Caco-2 (cell line): ENCODE results near the gene FGF22. TPM values are rescaled to one million over a fixed set of nuclear protein-coding genes. Genes with fewer than 3 reads are reported as not detected.

Experiments
- BruUV-seq: library from RNA; stranded (reverse); fragments of 400-500 nt; replicated peaks from 2 replicates; lab custom pipeline; 2021; lab: Mats Ljungman, UMichigan
- CTCF ChIA-PET: fragments of 300-600 bp; sonication (Branson Sonifier 250); formaldehyde crosslinking; loops from one replicate; lab custom pipeline; 2022; ENCODE audit warnings: antibody characterized with exemption; lab: Charles Lee
- POLR2A ChIA-PET: fragments of 300-600 bp; sonication (Branson Sonifier 250); formaldehyde crosslinking; loops from one replicate; lab custom pipeline; 2022; ENCODE audit warnings: antibody characterized with exemption; lab: Charles Lee
- DNase-seq, 2 experiments: peaks; one replicate each; pipeline versions ENCODE4 v3.0.0 to v3.0.0-alpha.2; 2020 to 2022
- H3K27me3 ChIP-seq: replicated peaks from 2 replicates; pipeline ENCODE4 v1.6.0; 2011; ENCODE audit warnings: low read length; ENCODE audit not compliant: control insufficient read depth, insufficient read depth
- H3K36me3 ChIP-seq: 2 replicates; pipeline ENCODE4 v1.5.1; 2011; ENCODE audit warnings: low read length; ENCODE audit not compliant: control insufficient read depth, insufficient read depth
- H3K4me1 ChIP-seq: fragments of 250-450 bp; sonication (Bioruptor Pico); 2 replicates; pipeline ENCODE4 v1.5.1; 2020; ENCODE audit warnings: mild to moderate bottlenecking
- H3K4me3 ChIP-seq: 2 replicates; pipeline ENCODE4 v1.5.1; 2011; ENCODE audit warnings: low read depth, mild to moderate bottlenecking, control low read depth, low read length
- H3K9me3 ChIP-seq: fragments of 250-450 bp; sonication (Bioruptor Pico); 2 replicates; pipeline ENCODE4 v1.5.1; 2020; ENCODE audit warnings: mild to moderate bottlenecking, moderate library complexity
- H3K27ac Mint-ChIP-seq: one replicate; pipeline ENCODE4 v1.8.0; 2022; ENCODE audit warnings: mixed read lengths; ENCODE audit not compliant: unreplicated experiment
- H3K27me3 Mint-ChIP-seq: one replicate; pipeline ENCODE4 v1.8.0; 2022; ENCODE audit warnings: mixed read lengths; ENCODE audit not compliant: insufficient read depth, unreplicated experiment
- H3K36me3 Mint-ChIP-seq: one replicate; pipeline ENCODE4 v1.8.0; 2022; ENCODE audit warnings: mild to moderate bottlenecking, mixed read lengths; ENCODE audit not compliant: insufficient read depth, unreplicated experiment
- H3K4me1 Mint-ChIP-seq: one replicate; pipeline ENCODE4 v1.8.0; 2022; ENCODE audit warnings: low read depth, mixed read lengths; ENCODE audit not compliant: unreplicated experiment
- H3K4me3 Mint-ChIP-seq: one replicate; pipeline ENCODE4 v1.8.0; 2022; ENCODE audit warnings: mild to moderate bottlenecking, moderate library complexity, mixed read lengths; ENCODE audit not compliant: unreplicated experiment
- H3K9me3 Mint-ChIP-seq: one replicate; pipeline ENCODE4 v1.8.0; 2022; ENCODE audit warnings: mixed read lengths; ENCODE audit not compliant: unreplicated experiment
- CTCF ChIP-seq, 2 experiments: fragments of 200-600 bp in 1 of 2; IDR thresholded peaks; 1 replicate in 1 of 2; 2 replicates in 1 of 2; pipeline versions ENCODE4 v1.5.1 to v1.8.0; 2011 to 2022; ENCODE audit warnings: antibody characterized with exemption in 1 of 2, control low read depth in 1 of 2, inconsistent platforms in 1 of 2, low read depth in 1 of 2, low read length in 1 of 2, mild to moderate bottlenecking in 1 of 2, moderate library complexity in 1 of 2; ENCODE audit not compliant: insufficient read depth in 1 of 2, severe bottlenecking in 1 of 2, unreplicated experiment in 1 of 2
- intact Hi-C: fragments of 100-400 bp; cut with micrococcal nuclease; formaldehyde crosslinking; loops from one replicate; pipeline ENCODE4 v1.10.0; 2022; ENCODE audit not compliant: unreplicated experiment
- total RNA-seq: library from RNA; stranded (reverse); gene quantifications from 2 replicates; pipeline ENCODE4 v1.2.3, GENCODE V29; 2022

FGF22 gene
- total RNA-seq, 1 experiment from 2014 or later, result 0.68 TPM

- ChIA-PET CTCF (no interaction called here), POLR2A (no interaction called here)
- no peaks in the 10 kb centered on the region for H3K27me3 ChIP-seq
- no peak overlapping the region for H3K27ac Mint-ChIP-seq
- no peaks in the 10 kb centered on the region for H3K9me3 ChIP-seq
- no peaks in the 10 kb centered on the region for H3K4me1 Mint-ChIP-seq
- peaks cover 4% of the 10 kb centered on the region for H3K36me3 ChIP-seq
- intact Hi-C loops, result no loop called here
- no peak overlapping the region for H3K4me3 ChIP-seq
- no peak overlapping the region for H3K4me3 Mint-ChIP-seq
- H3K9me3 Mint-ChIP-seq, result no peaks in the 10 kb centered on the region
- H3K4me1 ChIP-seq, result peaks cover 14% of the 10 kb centered on the region
- BruUV-seq, result no TSS peak
- DNase-seq, result no peak
- H3K36me3 Mint-ChIP-seq, result peaks cover 70% of the 10 kb centered on the region
- H3K27me3 Mint-ChIP-seq, result no peaks in the 10 kb centered on the region
- no peak for TF ChIP-seq CTCF (IDR thresholded peaks at IDR 0.05; ENCODE audit: insufficient read depth in 1 of 2, low read depth in 1 of 2, low read length in 1 of 2, severe bottlenecking in 1 of 2, unreplicated experiment in 1 of 2)
Measured at GRCh38 chr19:656751-657559, 17.3 kb downstream of the FGF22 start.

DNA sequence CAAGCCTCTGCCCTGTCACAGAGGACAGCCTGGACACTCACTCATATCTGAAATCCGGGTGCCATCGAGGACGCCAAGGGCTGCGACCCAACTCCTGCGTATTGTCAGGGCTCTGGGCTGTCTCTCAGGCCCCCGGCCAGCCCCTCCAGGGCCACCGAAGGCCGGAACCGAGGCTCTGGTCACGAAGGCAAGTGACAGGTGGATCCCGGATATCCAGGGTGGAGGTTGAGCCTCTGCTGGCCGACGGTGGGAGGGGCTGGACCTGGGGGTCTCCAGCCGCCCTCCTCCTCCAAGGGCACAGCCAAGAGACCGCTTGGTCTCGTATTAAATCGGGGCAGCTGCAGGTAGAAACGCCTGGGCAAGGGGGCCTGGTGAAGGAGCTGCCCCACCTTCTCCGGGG is 17.9 kb downstream of the FGF22 start:
- Histone ChIP-seq H3K9me3 (no peaks in the 10 kb centered on the region), H3K27me3 (no peaks in the 10 kb centered on the region), H3K4me1 (peaks cover 14% of the 10 kb centered on the region), H3K4me3 (no peak overlapping the region), H3K36me3 (peaks cover 4% of the 10 kb centered on the region)
- ChIA-PET POLR2A (no interaction called here), CTCF (no interaction called here)
- DNase-seq, result no peak
- H3K27ac Mint-ChIP-seq, result no peak overlapping the region
- no peaks in the 10 kb centered on the region for H3K27me3 Mint-ChIP-seq
- H3K4me1 Mint-ChIP-seq, result no peaks in the 10 kb centered on the region
- BruUV-seq, result no TSS peak
- no peak overlapping the region for H3K4me3 Mint-ChIP-seq
- TF ChIP-seq CTCF (IDR thresholded peaks at IDR 0.05; ENCODE audit: insufficient read depth in 1 of 2, low read depth in 1 of 2, low read length in 1 of 2, severe bottlenecking in 1 of 2, unreplicated experiment in 1 of 2), result no peak
- peaks cover 69% of the 10 kb centered on the region for H3K36me3 Mint-ChIP-seq
- no peaks in the 10 kb centered on the region for H3K9me3 Mint-ChIP-seq
- intact Hi-C loops, result no loop called here

- no peak overlapping the region for H3K4me3 ChIP-seq
- H3K27me3 Mint-ChIP-seq, result no peaks in the 10 kb centered on the region
- no peaks in the 10 kb centered on the region for H3K9me3 ChIP-seq
- peaks cover 64% of the 10 kb centered on the region for H3K36me3 Mint-ChIP-seq
- POLR2A ChIA-PET, result no interaction called here
- CTCF ChIA-PET, result no interaction called here
- no peak overlapping the region for H3K4me3 Mint-ChIP-seq
- TF ChIP-seq CTCF (IDR thresholded peaks at IDR 0.05; ENCODE audit: insufficient read depth in 1 of 2, low read depth in 1 of 2, low read length in 1 of 2, severe bottlenecking in 1 of 2, unreplicated experiment in 1 of 2), result no peak
- no TSS peak for BruUV-seq
- peaks cover 4% of the 10 kb centered on the region for H3K36me3 ChIP-seq
- intact Hi-C loops, result no loop called here
- H3K4me1 ChIP-seq, result peaks cover 14% of the 10 kb centered on the region
- H3K27me3 ChIP-seq, result no peaks in the 10 kb centered on the region
- no peak overlapping the region for H3K27ac Mint-ChIP-seq
- H3K9me3 Mint-ChIP-seq, result no peaks in the 10 kb centered on the region
- no peaks in the 10 kb centered on the region for H3K4me1 Mint-ChIP-seq
- DNase-seq, result no peak
Measured at GRCh38 chr19:658059-658839, 18.6 kb downstream of the FGF22 start.
